ENCODE results near the gene ST8SIA3.

ST8SIA3 gene

GRCh38 chr18:57334383-57334782, 18.0 kb upstream of the ST8SIA3 start:
- Histone ChIP-seq H3F3A (ENCODE audit: control insufficient read depth, insufficient read depth) (no peaks in the 10 kb centered on the region), H3K4me1 (ENCODE audit: control insufficient read depth, low read length) (no peaks in the 10 kb centered on the region), H3K27ac (ENCODE audit: low read depth, low read length) (no peak overlapping the region), H3K4me3 (ENCODE audit: low read length) (no peak overlapping the region), H3K4me2 (ENCODE audit: low read length) (no peak overlapping the region), H3K27me3 (ENCODE audit: control insufficient read depth, low read length) (no peaks in the 10 kb centered on the region), H3K36me3 (ENCODE audit: control insufficient read depth, low read length) (no peaks in the 10 kb centered on the region), H3K9me3 (ENCODE audit: control insufficient read depth, insufficient read depth, low read length) (no peaks in the 10 kb centered on the region), H3K79me2 (ENCODE audit: control insufficient read depth, low read length) (no peaks in the 10 kb centered on the region), H3K9me2 (replicated peaks; ENCODE audit: control insufficient read depth, low read length) (no peaks in the 10 kb centered on the region), H4K20me1 (ENCODE audit: control insufficient read depth, insufficient read depth, low read depth, low read length) (no peaks in the 10 kb centered on the region)
- TF ChIP-seq EZH2phosphoT487 (IDR thresholded peaks at IDR 0.05; ENCODE audit: borderline replicate concordance, low read length) (no peak), CTCF (IDR thresholded peaks at IDR 0.05; ENCODE audit: low read depth, low read length, poor library complexity, severe bottlenecking) (no peak)

- H3K9me2 ChIP-seq (replicated peaks; ENCODE audit: control insufficient read depth, low read length): no peaks in the 10 kb centered on the region
- no peaks in the 10 kb centered on the region for H3K9me3 ChIP-seq (ENCODE audit: control insufficient read depth, insufficient read depth, low read length)
- no peaks in the 10 kb centered on the region for H3F3A ChIP-seq (ENCODE audit: control insufficient read depth, insufficient read depth)
- no peaks in the 10 kb centered on the region for H3K27me3 ChIP-seq (ENCODE audit: control insufficient read depth, low read length)
- H3K4me3 ChIP-seq (ENCODE audit: low read length): no peak overlapping the region
- no peak overlapping the region for H3K27ac ChIP-seq (ENCODE audit: low read depth, low read length)
- no peak overlapping the region for H3K4me2 ChIP-seq (ENCODE audit: low read length)
- H4K20me1 ChIP-seq (ENCODE audit: control insufficient read depth, insufficient read depth, low read depth, low read length): no peaks in the 10 kb centered on the region
- no peaks in the 10 kb centered on the region for H3K4me1 ChIP-seq (ENCODE audit: control insufficient read depth, low read length)
- H3K36me3 ChIP-seq (ENCODE audit: control insufficient read depth, low read length): no peaks in the 10 kb centered on the region
- TF ChIP-seq CTCF (IDR thresholded peaks at IDR 0.05; ENCODE audit: low read depth, low read length, poor library complexity, severe bottlenecking) (no peak), EZH2phosphoT487 (IDR thresholded peaks at IDR 0.05; ENCODE audit: borderline replicate concordance, low read length) (no peak)
- no peaks in the 10 kb centered on the region for H3K79me2 ChIP-seq (ENCODE audit: control insufficient read depth, low read length)
These were observed 16.0 kb upstream of the ST8SIA3 start for GRCh38 chr18:57336343-57336742.

GRCh38 chr18:57337890-57338289, 14.5 kb upstream of the ST8SIA3 start:
- Histone ChIP-seq H3K79me2 (ENCODE audit: control insufficient read depth, low read length) (no peaks in the 10 kb centered on the region), H3K27me3 (ENCODE audit: control insufficient read depth, low read length) (no peaks in the 10 kb centered on the region), H3K9me2 (replicated peaks; ENCODE audit: control insufficient read depth, low read length) (no peaks in the 10 kb centered on the region), H3K4me3 (ENCODE audit: low read length) (no peak overlapping the region), H3K36me3 (ENCODE audit: control insufficient read depth, low read length) (no peaks in the 10 kb centered on the region), H3K9me3 (ENCODE audit: control insufficient read depth, insufficient read depth, low read length) (no peaks in the 10 kb centered on the region), H3K4me1 (ENCODE audit: control insufficient read depth, low read length) (no peaks in the 10 kb centered on the region), H3F3A (ENCODE audit: control insufficient read depth, insufficient read depth) (no peaks in the 10 kb centered on the region), H4K20me1 (ENCODE audit: control insufficient read depth, insufficient read depth, low read depth, low read length) (no peaks in the 10 kb centered on the region), H3K4me2 (ENCODE audit: low read length) (no peak overlapping the region), H3K27ac (ENCODE audit: low read depth, low read length) (no peak overlapping the region)
- no peak for TF ChIP-seq CTCF (IDR thresholded peaks at IDR 0.05; ENCODE audit: low read depth, low read length, poor library complexity, severe bottlenecking)
- TF ChIP-seq EZH2phosphoT487 (IDR thresholded peaks at IDR 0.05; ENCODE audit: borderline replicate concordance, low read length): no peak

- no peaks in the 10 kb centered on the region for H3K79me2 ChIP-seq (ENCODE audit: control insufficient read depth, low read length)
- H3K4me1 ChIP-seq (ENCODE audit: control insufficient read depth, low read length): no peaks in the 10 kb centered on the region
- H3F3A ChIP-seq (ENCODE audit: control insufficient read depth, insufficient read depth): no peaks in the 10 kb centered on the region
- TF ChIP-seq CTCF (IDR thresholded peaks at IDR 0.05; ENCODE audit: low read depth, low read length, poor library complexity, severe bottlenecking) (no peak), EZH2phosphoT487 (IDR thresholded peaks at IDR 0.05; ENCODE audit: borderline replicate concordance, low read length) (no peak)
- no peaks in the 10 kb centered on the region for H3K9me3 ChIP-seq (ENCODE audit: control insufficient read depth, insufficient read depth, low read length)
- H3K9me2 ChIP-seq (replicated peaks; ENCODE audit: control insufficient read depth, low read length): no peaks in the 10 kb centered on the region
- H3K4me3 ChIP-seq (ENCODE audit: low read length): no peak overlapping the region
- H3K36me3 ChIP-seq (ENCODE audit: control insufficient read depth, low read length): no peaks in the 10 kb centered on the region
- no peak overlapping the region for H3K27ac ChIP-seq (ENCODE audit: low read depth, low read length)
- H3K27me3 ChIP-seq (ENCODE audit: control insufficient read depth, low read length): peaks cover 4% of the 10 kb centered on the region; the same call in 1 of the 2 replicates
- no peak overlapping the region for H3K4me2 ChIP-seq (ENCODE audit: low read length)
- H4K20me1 ChIP-seq (ENCODE audit: control insufficient read depth, insufficient read depth, low read depth, low read length): no peaks in the 10 kb centered on the region
These were observed 8.5 kb upstream of the ST8SIA3 start for GRCh38 chr18:57343833-57344232.

Measured in DOHH2 (cell line).